Measurements from ENCODE around the gene ZBED6.

ZBED6 gene

GRCh38 chr1:203796236-203796605 lies 798 bp downstream of the ZBED6 start:
- peak overlapping the region; percentile 78 for H3K4me3 ChIP-seq (ENCODE audit: control insufficient read depth, low read depth, low read length)
- TF ChIP-seq CTCF (conservative IDR thresholded peaks at IDR 0.05; ENCODE audit: control insufficient read depth, insufficient read depth, low read depth, low read length) = no peak
- peak; percentile 33 for DNase-seq (ENCODE audit: low read depth)

- H3K4me3 ChIP-seq (ENCODE audit: control insufficient read depth, low read depth, low read length) = peak overlapping the region; percentile 78
- TF ChIP-seq CTCF (conservative IDR thresholded peaks at IDR 0.05; ENCODE audit: control insufficient read depth, insufficient read depth, low read depth, low read length) = no peak
- DNase-seq (ENCODE audit: low read depth) = peak; percentile 67
Observed at GRCh38 chr1:203797216-203797615, 1.8 kb downstream of the ZBED6 start.

- no peak for TF ChIP-seq CTCF (conservative IDR thresholded peaks at IDR 0.05; ENCODE audit: control insufficient read depth, insufficient read depth, low read depth, low read length)
- no peak for DNase-seq (ENCODE audit: low read depth)
- no peak overlapping the region for H3K4me3 ChIP-seq (ENCODE audit: control insufficient read depth, low read depth, low read length)
Observed at GRCh38 chr1:203797948-203798655, 2.7 kb downstream of the ZBED6 start.

- no peak for TF ChIP-seq CTCF (conservative IDR thresholded peaks at IDR 0.05; ENCODE audit: control insufficient read depth, insufficient read depth, low read depth, low read length)
- DNase-seq (ENCODE audit: low read depth) = peak; percentile 60
- no peak overlapping the region for H3K4me3 ChIP-seq (ENCODE audit: control insufficient read depth, low read depth, low read length)
Observed at GRCh38 chr1:203799157-203799556, 3.7 kb downstream of the ZBED6 start.

- TF ChIP-seq CTCF (conservative IDR thresholded peaks at IDR 0.05; ENCODE audit: control insufficient read depth, insufficient read depth, low read depth, low read length) = no peak
- no peak for DNase-seq (ENCODE audit: low read depth)
- no peak overlapping the region for H3K4me3 ChIP-seq (ENCODE audit: control insufficient read depth, low read depth, low read length)
Observed at GRCh38 chr1:203799971-203800370, 4.5 kb downstream of the ZBED6 start.

- H3K4me3 ChIP-seq (ENCODE audit: control insufficient read depth, low read depth, low read length) = no peak overlapping the region
- DNase-seq (ENCODE audit: low read depth) = no peak
- TF ChIP-seq CTCF (conservative IDR thresholded peaks at IDR 0.05; ENCODE audit: control insufficient read depth, insufficient read depth, low read depth, low read length) = no peak
Observed at GRCh38 chr1:203805689-203806088, 10.3 kb downstream of the ZBED6 start.

- no peak overlapping the region for H3K4me3 ChIP-seq (ENCODE audit: control insufficient read depth, low read depth, low read length)
- peak; percentile 85 for DNase-seq (ENCODE audit: low read depth)
- TF ChIP-seq CTCF (conservative IDR thresholded peaks at IDR 0.05; ENCODE audit: control insufficient read depth, insufficient read depth, low read depth, low read length) = no peak
Observed at GRCh38 chr1:203807196-203807595, 11.8 kb downstream of the ZBED6 start.

Data from fibroblast of mammary gland (primary cell).